ENCODE results near the gene TCEANC2. TPM values are rescaled to one million over a fixed set of nuclear protein-coding genes. Genes with fewer than 3 reads are reported as not detected.

TCEANC2 gene
- total RNA-seq, 2 donors from 2014 or later: 2.0 to 7.8 TPM

DNA sequence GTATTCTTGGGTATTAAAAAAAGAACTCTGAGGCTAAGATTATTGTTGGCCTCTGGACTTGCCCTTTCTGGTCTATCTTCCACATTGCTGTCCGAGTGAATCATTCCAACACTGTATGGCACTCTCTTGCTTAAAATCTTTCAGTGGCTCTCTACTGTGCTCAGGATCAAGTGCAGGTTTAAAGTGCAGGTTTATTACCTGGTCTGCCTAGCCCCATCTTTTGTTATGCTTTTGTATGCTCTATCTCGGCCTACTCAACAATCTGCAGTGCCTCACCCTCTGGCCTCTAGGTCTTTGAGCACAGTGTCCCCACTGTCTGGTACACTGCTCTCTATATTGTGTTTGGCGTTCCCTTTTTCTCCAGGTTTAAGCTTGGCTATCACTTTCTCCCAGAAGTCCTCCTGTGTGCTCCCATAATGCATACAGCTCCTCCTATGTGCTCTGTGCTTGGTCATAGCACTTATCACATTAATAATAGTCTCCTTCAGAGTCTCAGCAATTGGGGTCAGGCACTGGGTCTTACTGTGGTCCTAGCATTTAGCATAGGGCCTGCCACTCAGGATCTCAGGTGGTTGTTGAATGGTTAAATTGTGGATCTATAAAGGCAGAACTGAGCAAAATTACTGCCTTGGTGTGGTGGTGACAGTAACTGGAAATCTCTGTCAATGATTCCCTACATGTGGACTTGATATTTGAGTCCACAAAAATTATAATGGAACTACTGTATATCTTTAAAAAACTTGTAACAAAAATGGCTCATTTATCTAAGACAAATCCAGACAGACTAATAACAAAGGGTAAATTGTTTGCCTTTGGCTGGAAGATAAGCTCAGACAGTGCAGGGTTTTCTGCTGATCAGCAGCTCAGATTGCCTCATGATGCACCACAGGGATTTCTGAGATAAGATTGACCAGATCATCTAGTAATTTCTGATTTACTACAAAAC, 24.8 kb upstream of the TCEANC2 start:
- DNase-seq (ENCODE audit: low spot score): no peak

DNA sequence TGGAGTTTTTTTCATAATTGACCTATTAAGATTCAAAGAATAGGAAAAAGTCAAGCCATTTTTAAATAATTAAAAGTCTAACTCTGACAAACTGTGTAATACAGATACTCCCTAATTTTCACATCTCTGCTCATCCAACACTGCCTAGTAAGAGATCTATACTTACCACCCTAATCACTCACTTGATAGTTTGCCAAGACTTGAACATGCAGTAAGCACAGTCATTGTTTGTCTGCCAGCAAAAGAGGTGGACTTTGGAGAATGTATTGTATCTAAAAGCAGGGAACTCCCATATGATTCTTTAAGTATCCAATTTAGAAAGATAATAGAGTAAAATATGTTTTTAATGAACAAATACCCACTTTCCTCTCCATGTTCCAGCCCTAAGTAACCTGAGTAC, 15.9 kb upstream of the TCEANC2 start:
- Histone ChIP-seq H3K4me3 (no peak overlapping the region), H3K9me3 (no peaks in the 10 kb centered on the region), H3K36me3 (peaks cover 76% of the 10 kb centered on the region), H3K27ac (no peak overlapping the region), H3K4me1 (ENCODE audit: control insufficient read depth in 1 of 2, low read depth in 2 of 2) (no peaks in the 10 kb centered on the region), H3K27me3 (replicated peaks; ENCODE audit: insufficient read depth) (no peaks in the 10 kb centered on the region)
- ATAC-seq (ENCODE audit: insufficient number of reproducible peaks, low FRiP score, low read depth) (no peak), DNase-seq (ENCODE audit: low spot score) (no peak)
- TF ChIP-seq, protein P1, sequence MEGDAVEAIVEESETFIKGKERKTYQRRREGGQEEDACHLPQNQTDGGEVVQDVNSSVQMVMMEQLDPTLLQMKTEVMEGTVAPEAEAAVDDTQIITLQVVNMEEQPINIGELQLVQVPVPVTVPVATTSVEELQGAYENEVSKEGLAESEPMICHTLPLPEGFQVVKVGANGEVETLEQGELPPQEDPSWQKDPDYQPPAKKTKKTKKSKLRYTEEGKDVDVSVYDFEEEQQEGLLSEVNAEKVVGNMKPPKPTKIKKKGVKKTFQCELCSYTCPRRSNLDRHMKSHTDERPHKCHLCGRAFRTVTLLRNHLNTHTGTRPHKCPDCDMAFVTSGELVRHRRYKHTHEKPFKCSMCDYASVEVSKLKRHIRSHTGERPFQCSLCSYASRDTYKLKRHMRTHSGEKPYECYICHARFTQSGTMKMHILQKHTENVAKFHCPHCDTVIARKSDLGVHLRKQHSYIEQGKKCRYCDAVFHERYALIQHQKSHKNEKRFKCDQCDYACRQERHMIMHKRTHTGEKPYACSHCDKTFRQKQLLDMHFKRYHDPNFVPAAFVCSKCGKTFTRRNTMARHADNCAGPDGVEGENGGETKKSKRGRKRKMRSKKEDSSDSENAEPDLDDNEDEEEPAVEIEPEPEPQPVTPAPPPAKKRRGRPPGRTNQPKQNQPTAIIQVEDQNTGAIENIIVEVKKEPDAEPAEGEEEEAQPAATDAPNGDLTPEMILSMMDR (IDR thresholded peaks at IDR 0.05): no peak

More for the DNA sequence above, 24.8 kb upstream of the TCEANC2 start:
- no peak overlapping the region for H3K4me3 ChIP-seq
- H3K36me3 ChIP-seq: peaks cover 32% of the 10 kb centered on the region
- no peaks in the 10 kb centered on the region for H3K27me3 ChIP-seq (replicated peaks; ENCODE audit: insufficient read depth)
- H3K27ac ChIP-seq: no peak overlapping the region
- TF ChIP-seq, protein P1 (IDR thresholded peaks at IDR 0.05): no peak
- H3K4me1 ChIP-seq (ENCODE audit: control insufficient read depth in 1 of 2, low read depth in 2 of 2): no peaks in the 10 kb centered on the region
- no peak for ATAC-seq (ENCODE audit: insufficient number of reproducible peaks, low FRiP score, low read depth)
- no peaks in the 10 kb centered on the region for H3K9me3 ChIP-seq

- Histone ChIP-seq H3K4me3 (no peak overlapping the region), H3K36me3 (peaks cover 53% of the 10 kb centered on the region), H3K9me3 (no peaks in the 10 kb centered on the region), H3K27me3 (replicated peaks; ENCODE audit: insufficient read depth) (no peaks in the 10 kb centered on the region), H3K4me1 (ENCODE audit: control insufficient read depth in 1 of 2, low read depth in 2 of 2) (no peaks in the 10 kb centered on the region), H3K27ac (no peak overlapping the region)
- ATAC-seq (ENCODE audit: insufficient number of reproducible peaks, low FRiP score, low read depth) (no peak), DNase-seq (ENCODE audit: low spot score) (no peak)
- TF ChIP-seq, protein P1 (IDR thresholded peaks at IDR 0.05): no peak
Measured at GRCh38 chr1:54041806-54042205, 11.6 kb upstream of the TCEANC2 start.

DNA sequence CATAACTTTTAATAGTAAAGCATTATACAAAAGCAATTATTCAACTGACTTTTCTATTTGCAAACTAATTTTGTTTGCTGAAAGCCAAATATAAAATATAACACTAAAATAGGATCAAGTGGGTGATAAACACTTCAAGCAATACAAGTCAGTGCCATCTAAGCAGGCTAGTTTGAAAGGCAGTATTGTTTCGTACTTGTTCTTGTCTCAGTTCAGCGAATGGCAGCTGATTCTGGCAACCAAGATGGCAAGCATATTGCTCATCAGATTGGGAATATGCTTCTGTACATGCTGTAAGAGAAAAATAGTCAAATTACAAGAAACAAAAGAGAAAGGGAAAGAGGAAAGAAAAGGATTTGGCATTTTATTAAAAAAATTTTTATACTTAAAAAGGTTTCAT, 7.9 kb upstream of the TCEANC2 start:
- ATAC-seq (ENCODE audit: insufficient number of reproducible peaks, low FRiP score, low read depth) (no peak), DNase-seq (ENCODE audit: low spot score) (no peak)
- Histone ChIP-seq H3K27ac (no peak overlapping the region), H3K27me3 (replicated peaks; ENCODE audit: insufficient read depth) (no peaks in the 10 kb centered on the region), H3K36me3 (peaks cover 25% of the 10 kb centered on the region), H3K9me3 (no peaks in the 10 kb centered on the region), H3K4me1 (ENCODE audit: control insufficient read depth in 1 of 2, low read depth in 2 of 2) (peaks cover 19 to 32% of the 10 kb centered on the region in 2 donors), H3K4me3 (no peak overlapping the region)
- TF ChIP-seq, protein P1 (IDR thresholded peaks at IDR 0.05): no peak

DNA sequence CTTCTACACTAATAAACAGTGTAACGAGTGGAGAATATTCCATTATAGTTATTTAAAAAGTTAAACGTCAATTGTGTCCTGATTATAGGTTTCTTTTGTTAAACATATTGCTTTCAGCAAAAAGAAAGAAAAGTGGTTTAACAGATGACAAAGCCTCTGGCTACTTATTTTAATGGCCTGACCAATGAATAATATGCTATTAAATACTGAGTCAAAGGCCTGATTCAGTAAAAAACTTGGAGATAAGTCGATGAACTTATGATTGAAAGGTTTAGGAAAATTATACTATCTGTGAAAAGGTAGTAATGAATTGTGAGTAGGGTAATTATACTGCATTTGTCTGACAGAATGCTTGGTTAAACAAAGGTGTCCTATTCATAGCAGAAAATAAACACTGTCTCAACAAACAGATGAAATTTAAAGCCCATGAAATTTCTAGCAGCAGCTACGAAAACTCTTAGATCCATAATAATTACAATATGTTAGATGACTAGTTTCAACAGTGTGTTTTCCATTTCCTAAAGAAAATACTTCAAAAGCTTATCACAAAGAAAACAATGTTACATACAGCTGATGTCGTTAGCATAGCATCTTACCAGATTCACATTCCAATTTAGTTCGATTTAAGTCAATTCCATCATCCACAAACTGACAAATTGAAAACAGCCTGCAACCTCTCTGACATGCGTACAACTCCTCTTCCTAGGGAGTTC, 6.6 kb upstream of the TCEANC2 start:
- DNase-seq (ENCODE audit: low spot score) (no peak), ATAC-seq (ENCODE audit: insufficient number of reproducible peaks, low FRiP score, low read depth) (no peak)
- Histone ChIP-seq H3K36me3 (peaks cover 14% of the 10 kb centered on the region), H3K4me1 (ENCODE audit: control insufficient read depth in 1 of 2, low read depth in 2 of 2) (peaks cover 29 to 42% of the 10 kb centered on the region in 2 donors), H3K9me3 (no peaks in the 10 kb centered on the region), H3K4me3 (no peak overlapping the region), H3K27me3 (replicated peaks; ENCODE audit: insufficient read depth) (no peaks in the 10 kb centered on the region), H3K27ac (no peak overlapping the region)
- TF ChIP-seq, protein P1 (IDR thresholded peaks at IDR 0.05): no peak
